Testis (tissue), 3 donors: ENCODE data around the gene PEPD. TPM values are rescaled to one million over a fixed set of nuclear protein-coding genes. Genes with fewer than 3 reads are reported as not detected.

ENCODE experiments used
- DNase-seq: peaks from one replicate; pipeline ENCODE4 v3.0.0-alpha.2; 2019
- H3K27ac ChIP-seq, 2 donors: fragments of 200-600 bp; sonication (generic); one replicate each; pipeline ENCODE4 v1.5.1; 2019
- H3K27me3 ChIP-seq: fragments of 200-600 bp; sonication (generic); one replicate; pipeline ENCODE4 v1.5.1; 2019
- H3K36me3 ChIP-seq: fragments of 200-600 bp; sonication (generic); one replicate; pipeline ENCODE4 v1.5.1; 2017; ENCODE audit warnings: low read depth; ENCODE audit errors: missing control alignments
- H3K4me1 ChIP-seq: fragments of 200-600 bp; sonication (generic); one replicate; pipeline ENCODE4 v1.5.1; 2019
- H3K4me3 ChIP-seq, 2 donors: fragments of 200-600 bp; sonication (generic); one replicate each; pipeline ENCODE4 v1.5.1; 2017 to 2019
- H3K9me3 ChIP-seq: fragments of 200-600 bp; sonication (generic); one replicate; pipeline ENCODE4 v1.5.1; 2017
- CTCF ChIP-seq, 3 experiments: fragments of 450-650 bp in 2 of 3; fragments of 200-600 bp in 1 of 3; sonication (generic) in 1 of 3; IDR thresholded peaks; one replicate each; pipeline ENCODE4 v1.5.1; 2016 to 2019; ENCODE audit warnings: antibody characterized with exemption in 3 of 3, mild to moderate bottlenecking in 2 of 3, moderate library complexity in 1 of 3
- POLR2A ChIP-seq: fragments of 450-650 bp; IDR thresholded peaks from one replicate; pipeline ENCODE4 v1.6.1; 2017; ENCODE audit warnings: antibody characterized with exemption, mild to moderate bottlenecking, moderate library complexity
- WGBS, 2 donors: methylation state at CpG; one replicate each; pipeline ENCODE4 v1.1.5; 2018; 5-methylcytosine and 5-hydroxymethylcytosine counted together
- intact Hi-C: fragments of 100-400 bp; cut with DNase I; formaldehyde crosslinking; loops from one replicate; pipeline ENCODE4 v1.15.1; 2023; ENCODE audit warnings: low total_unique reads
- polyA plus RNA-seq: library from polyadenylated mRNA; stranded (reverse); fragments of 350-450 nt; fragmentation: Illumina TruSeq; extraction: RNeasy Lipid Tissue Mini Kit (QIAGEN cat#74804); gene quantifications from one replicate; pipeline ENCODE4 v1.2.3, GENCODE V29; 2014; ENCODE audit warnings: low read depth, low replicate concordance; ENCODE audit not compliant: insufficient read depth
- total RNA-seq, 2 donors: library from RNA; depleted of rRNA; stranded (reverse); fragments of >200 nt; gene quantifications; one replicate each; pipeline ENCODE4 v1.2.3, GENCODE V29; 2016

Gene PEPD
- total and polyA plus RNA-seq, 3 donors from 2014 or later = 51.1 to 87.9 (median 58.0) TPM

- no peaks in the 10 kb centered on the region for H3K36me3 ChIP-seq
- TF ChIP-seq POLR2A (no peak), CTCF (IDR thresholded peaks at IDR 0.05) (no peak)
- WGBS, 2 donors = 83 to 92% methylated on average over 18 to 30 of the region's 30 CpGs
Measured at GRCh38 chr19:33401683-33402420, 119.7 kb downstream of the PEPD start.

GRCh38 chr19:33400856-33401682 is 120.5 kb downstream of the PEPD start:
- TF ChIP-seq POLR2A = no peak
- TF ChIP-seq CTCF (IDR thresholded peaks at IDR 0.05) = no peak
- DNase-seq = no peak
- peaks cover 11% of the 10 kb centered on the region for H3K4me1 ChIP-seq
- no peak overlapping the region for H3K4me3 ChIP-seq
- 91% methylated on average over 13 to 21 of the region's 24 CpGs for WGBS, 2 donors
- H3K27me3 ChIP-seq = no peaks in the 10 kb centered on the region
- H3K27ac ChIP-seq = no peak overlapping the region
- H3K36me3 ChIP-seq = no peaks in the 10 kb centered on the region
- intact Hi-C loops = no loop called here
- no peaks in the 10 kb centered on the region for H3K9me3 ChIP-seq

More at GRCh38 chr19:33401683-33402420, 119.7 kb downstream of the PEPD start:
- Histone ChIP-seq H3K4me3 (no peak overlapping the region), H3K27me3 (no peaks in the 10 kb centered on the region), H3K4me1 (peaks cover 6% of the 10 kb centered on the region), H3K9me3 (no peaks in the 10 kb centered on the region), H3K27ac (no peak overlapping the region)
- intact Hi-C loops = no loop called here
- DNase-seq = no peak

- Histone ChIP-seq H3K4me3 (no peak overlapping the region), H3K27me3 (no peaks in the 10 kb centered on the region), H3K36me3 (no peaks in the 10 kb centered on the region), H3K27ac (no peak overlapping the region), H3K9me3 (no peaks in the 10 kb centered on the region), H3K4me1 (peaks cover 20% of the 10 kb centered on the region)
- 90 to 93% methylated on average over 12 to 21 of the region's 22 CpGs for WGBS, 2 donors
- no peak for TF ChIP-seq POLR2A
- TF ChIP-seq CTCF (IDR thresholded peaks at IDR 0.05) = no peak
- intact Hi-C loops = no loop called here
- no peak for DNase-seq
Measured at GRCh38 chr19:33399745-33400681, 121.6 kb downstream of the PEPD start.

- no peak overlapping the region for H3K27ac ChIP-seq
- H3K4me3 ChIP-seq = no peak overlapping the region
- peaks cover 20% of the 10 kb centered on the region for H3K4me1 ChIP-seq
- no peak for TF ChIP-seq POLR2A
- DNase-seq = no peak
- WGBS, 2 donors = 97% methylated on average over 24 to 28 of the region's 28 CpGs
- no peaks in the 10 kb centered on the region for H3K27me3 ChIP-seq
- H3K9me3 ChIP-seq = no peaks in the 10 kb centered on the region
- no peaks in the 10 kb centered on the region for H3K36me3 ChIP-seq
- intact Hi-C loops = no loop called here
Measured at GRCh38 chr19:33399081-33399744, 122.4 kb downstream of the PEPD start.
